Breast epithelium (tissue), 4 donors: ENCODE data around the gene MRGPRD. TPM values are rescaled to one million over a fixed set of nuclear protein-coding genes. Genes with fewer than 3 reads are reported as not detected.

Experiments used
- DNase-seq, 2 donors: peaks; one replicate each; pipeline ENCODE4 v3.0.0-alpha.2; 2019; ENCODE audit warnings: low spot score in 2 of 2
- H3K27ac ChIP-seq, 2 donors: fragments of 200-600 bp; sonication (generic) in 1 of 2; one replicate each; pipeline ENCODE4 v1.5.1; 2016 to 2019; ENCODE audit warnings: mild to moderate bottlenecking in 1 of 2
- H3K27me3 ChIP-seq, 2 donors: fragments of 200-600 bp; sonication (generic) in 1 of 2; one replicate each; pipeline versions ENCODE4 v1.5.1 to v1.6.0; 2017 to 2019; ENCODE audit warnings: control low read depth in 1 of 2, mild to moderate bottlenecking in 1 of 2
- H3K36me3 ChIP-seq: fragments of 200-600 bp; one replicate; pipeline ENCODE4 v1.5.1; 2019
- H3K4me1 ChIP-seq, 2 donors: fragments of 200-600 bp; sonication (generic); one replicate each; pipeline ENCODE4 v1.5.1; 2016 to 2019; ENCODE audit warnings: control low read depth in 1 of 2
- H3K4me3 ChIP-seq, 3 donors: fragments of 200-600 bp; sonication (generic); 1 replicate in 2 of 3; 2 replicates in 1 of 3; pipeline ENCODE4 v1.5.1; 2016 to 2019; ENCODE audit warnings: mild to moderate bottlenecking in 3 of 3, moderate library complexity in 2 of 3
- H3K9me3 ChIP-seq, 2 donors: fragments of 200-600 bp; sonication (generic) in 1 of 2; one replicate each; pipeline ENCODE4 v1.5.1; 2016 to 2019; ENCODE audit warnings: control low read depth in 1 of 2
- CTCF ChIP-seq, 3 donors: fragments of 450-650 bp; IDR thresholded peaks; one replicate each; pipeline ENCODE4 v1.5.1; 2016 to 2017; ENCODE audit warnings: antibody characterized with exemption in 3 of 3, mild to moderate bottlenecking in 3 of 3, moderate library complexity in 3 of 3
- POLR2A ChIP-seq: fragments of 450-650 bp; IDR thresholded peaks from one replicate; pipeline ENCODE4 v1.6.1; 2016; ENCODE audit warnings: antibody characterized with exemption, mild to moderate bottlenecking, moderate library complexity
- POLR2AphosphoS5 ChIP-seq, 3 donors: sonication (generic); formaldehyde crosslinking; IDR thresholded peaks; one replicate each; pipeline ENCODE4 v1.6.1; 2017; ENCODE audit warnings: antibody characterized with exemption in 3 of 3
- intact Hi-C: fragments of 100-400 bp; cut with DNase I; formaldehyde crosslinking; loops from one replicate; pipeline ENCODE4 v1.15.1; 2023; ENCODE audit warnings: low total_unique reads
- total RNA-seq, 3 donors: library from RNA; depleted of rRNA; stranded (reverse); fragments of >200 nt; gene quantifications; one replicate each; pipeline ENCODE4 v1.1.0, GENCODE V29; 2016

MRGPRD gene
- total RNA-seq, 3 donors from 2014 or later: not detected

- H3K27me3 ChIP-seq: no peaks in the 10 kb centered on the region
- DNase-seq: no peak
- no peak for TF ChIP-seq POLR2A
- no peak for TF ChIP-seq CTCF (IDR thresholded peaks at IDR 0.05)
- TF ChIP-seq POLR2AphosphoS5 (IDR thresholded peaks at IDR 0.05): no peak
- no peak overlapping the region for H3K4me3 ChIP-seq
- no peaks in the 10 kb centered on the region for H3K9me3 ChIP-seq
- no peaks in the 10 kb centered on the region for H3K4me1 ChIP-seq
- intact Hi-C loops: no loop called here
- H3K36me3 ChIP-seq: no peaks in the 10 kb centered on the region
- no peak overlapping the region for H3K27ac ChIP-seq
These were observed 30.5 kb downstream of the MRGPRD start for GRCh38 chr11:68950270-68950669.

GRCh38 chr11:68948935-68949334 is 31.9 kb downstream of the MRGPRD start:
- no peaks in the 10 kb centered on the region for H3K9me3 ChIP-seq
- no peaks in the 10 kb centered on the region for H3K27me3 ChIP-seq
- no peaks in the 10 kb centered on the region for H3K4me1 ChIP-seq
- no peak overlapping the region for H3K4me3 ChIP-seq
- no peak for DNase-seq
- H3K36me3 ChIP-seq: no peaks in the 10 kb centered on the region
- intact Hi-C loops: no loop called here
- TF ChIP-seq POLR2AphosphoS5 (IDR thresholded peaks at IDR 0.05) (no peak), POLR2A (no peak), CTCF (IDR thresholded peaks at IDR 0.05) (no peak)
- H3K27ac ChIP-seq: no peak overlapping the region

GRCh38 chr11:68948496-68948895 is 32.3 kb downstream of the MRGPRD start:
- no peaks in the 10 kb centered on the region for H3K27me3 ChIP-seq
- H3K4me3 ChIP-seq: no peak overlapping the region
- intact Hi-C loops: no loop called here
- H3K4me1 ChIP-seq: no peaks in the 10 kb centered on the region
- no peak for DNase-seq
- TF ChIP-seq POLR2A: no peak
- TF ChIP-seq CTCF (IDR thresholded peaks at IDR 0.05): no peak
- TF ChIP-seq POLR2AphosphoS5 (IDR thresholded peaks at IDR 0.05): no peak
- no peak overlapping the region for H3K27ac ChIP-seq
- H3K36me3 ChIP-seq: no peaks in the 10 kb centered on the region
- H3K9me3 ChIP-seq: no peaks in the 10 kb centered on the region

- intact Hi-C loops: no loop called here
- Histone ChIP-seq H3K27me3 (no peaks in the 10 kb centered on the region), H3K9me3 (no peaks in the 10 kb centered on the region), H3K36me3 (no peaks in the 10 kb centered on the region), H3K4me1 (no peaks in the 10 kb centered on the region), H3K4me3 (no peak overlapping the region), H3K27ac (no peak overlapping the region)
- TF ChIP-seq POLR2A (no peak), POLR2AphosphoS5 (IDR thresholded peaks at IDR 0.05) (no peak), CTCF (IDR thresholded peaks at IDR 0.05) (no peak)
- DNase-seq: no peak
These were observed 33.6 kb downstream of the MRGPRD start for GRCh38 chr11:68947151-68947550.

GRCh38 chr11:68946416-68947090 is 34.2 kb downstream of the MRGPRD start:
- Histone ChIP-seq H3K27me3 (no peaks in the 10 kb centered on the region), H3K27ac (peak overlapping the region; percentile 54 to 66), H3K36me3 (no peaks in the 10 kb centered on the region), H3K9me3 (no peaks in the 10 kb centered on the region), H3K4me3 (no peak overlapping the region), H3K4me1 (no peaks in the 10 kb centered on the region)
- DNase-seq: no peak
- intact Hi-C loops: no loop called here
- TF ChIP-seq POLR2A (no peak), POLR2AphosphoS5 (IDR thresholded peaks at IDR 0.05) (no peak), CTCF (IDR thresholded peaks at IDR 0.05) (no peak)
